Ascending aorta (tissue), 2 donors: ENCODE measurements around the gene SLC7A6. TPM values are rescaled to one million over a fixed set of nuclear protein-coding genes. Genes with fewer than 3 reads are reported as not detected.

ENCODE experiments used
- DNase-seq, 2 donors: peaks; one replicate each; pipeline ENCODE4 v3.0.0-alpha.2; 2019; ENCODE audit warnings: low spot score in 2 of 2
- H3K27ac ChIP-seq, 2 donors: fragments of 200-600 bp; sonication (generic); one replicate each; pipeline ENCODE4 v1.5.1; 2016 to 2017; ENCODE audit warnings: mild to moderate bottlenecking in 1 of 2
- H3K27me3 ChIP-seq: fragments of 200-600 bp; sonication (generic); one replicate; pipeline ENCODE4 v1.5.1; 2017
- H3K36me3 ChIP-seq, 2 donors: fragments of 200-600 bp; sonication (generic); one replicate each; pipeline ENCODE4 v1.5.1; 2016
- H3K4me1 ChIP-seq, 2 donors: fragments of 200-600 bp; sonication (generic); one replicate each; pipeline ENCODE4 v1.5.1; 2016 to 2017; ENCODE audit warnings: mild to moderate bottlenecking in 1 of 2
- H3K4me3 ChIP-seq, 2 donors: fragments of 200-600 bp; sonication (generic); one replicate each; pipeline ENCODE4 v1.5.1; 2016 to 2017; ENCODE audit warnings: mild to moderate bottlenecking in 1 of 2
- H3K9me3 ChIP-seq, 2 donors: fragments of 200-600 bp; sonication (generic); one replicate each; pipeline ENCODE4 v1.5.1; 2016
- intact Hi-C: fragments of 100-400 bp; cut with DNase I; formaldehyde crosslinking; loops from one replicate; pipeline ENCODE4 v1.15.1; 2023
- total RNA-seq: library from RNA; depleted of rRNA; stranded (reverse); fragments of >200 nt; gene quantifications from one replicate; pipeline ENCODE4 v1.1.0, GENCODE V29; 2016
- TF ChIP-seq, protein P1 (sequence below), 3 experiments: fragments of 200-600 bp in 2 of 3; fragments of 450-650 bp in 1 of 3; sonication (generic) in 2 of 3; IDR thresholded peaks; one replicate each; pipeline ENCODE4 v1.5.1; 2016 to 2019; ENCODE audit warnings: antibody characterized with exemption in 3 of 3, mild to moderate bottlenecking in 1 of 3, moderate library complexity in 1 of 3

SLC7A6 gene
- total RNA-seq, 1 donor from 2014 or later, result 27.7 TPM

DNA sequence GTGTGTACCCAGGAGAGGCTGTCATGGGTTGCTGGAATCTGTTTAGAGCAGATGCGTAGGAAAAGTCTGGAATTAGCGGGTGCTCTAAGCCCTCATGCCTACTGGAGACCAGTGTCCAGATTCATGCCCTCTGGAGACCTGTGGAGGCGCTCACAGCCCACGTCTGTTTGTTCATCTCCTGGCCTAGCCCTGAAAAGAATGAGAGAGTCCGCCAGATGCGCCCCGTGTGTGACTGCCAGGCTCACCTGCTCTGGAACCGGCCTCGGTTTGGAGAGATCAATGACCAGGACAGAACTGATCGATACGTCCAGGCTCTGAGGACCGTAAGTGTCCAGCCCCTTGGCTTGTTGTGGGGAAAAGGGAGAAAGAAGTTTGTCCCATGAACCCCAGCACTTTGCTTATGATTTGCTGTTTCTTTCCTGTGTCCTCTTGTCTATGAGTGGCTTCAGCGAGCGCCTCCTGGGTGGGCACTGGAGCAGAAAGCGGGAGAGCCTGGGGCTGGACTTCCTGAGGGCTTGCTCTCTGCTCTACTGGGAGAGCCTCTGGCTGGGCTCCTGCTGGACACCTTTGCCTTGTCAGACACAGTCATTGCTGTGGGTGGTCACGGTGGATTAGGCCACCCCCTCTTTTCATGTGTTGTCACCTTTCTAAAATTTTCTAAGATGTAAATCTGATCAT is 81.8 kb downstream of the SLC7A6 start:
- no peak for DNase-seq
- peaks cover 57 to 76% of the 10 kb centered on the region in 2 donors for H3K36me3 ChIP-seq

GRCh38 chr16:68346892-68347480 is 82.7 kb downstream of the SLC7A6 start:
- no peaks in the 10 kb centered on the region for H3K9me3 ChIP-seq
- H3K36me3 ChIP-seq, result peaks cover 58 to 76% of the 10 kb centered on the region in 2 donors
- no peak for DNase-seq
- H3K27me3 ChIP-seq, result no peaks in the 10 kb centered on the region
- TF ChIP-seq, protein P1, sequence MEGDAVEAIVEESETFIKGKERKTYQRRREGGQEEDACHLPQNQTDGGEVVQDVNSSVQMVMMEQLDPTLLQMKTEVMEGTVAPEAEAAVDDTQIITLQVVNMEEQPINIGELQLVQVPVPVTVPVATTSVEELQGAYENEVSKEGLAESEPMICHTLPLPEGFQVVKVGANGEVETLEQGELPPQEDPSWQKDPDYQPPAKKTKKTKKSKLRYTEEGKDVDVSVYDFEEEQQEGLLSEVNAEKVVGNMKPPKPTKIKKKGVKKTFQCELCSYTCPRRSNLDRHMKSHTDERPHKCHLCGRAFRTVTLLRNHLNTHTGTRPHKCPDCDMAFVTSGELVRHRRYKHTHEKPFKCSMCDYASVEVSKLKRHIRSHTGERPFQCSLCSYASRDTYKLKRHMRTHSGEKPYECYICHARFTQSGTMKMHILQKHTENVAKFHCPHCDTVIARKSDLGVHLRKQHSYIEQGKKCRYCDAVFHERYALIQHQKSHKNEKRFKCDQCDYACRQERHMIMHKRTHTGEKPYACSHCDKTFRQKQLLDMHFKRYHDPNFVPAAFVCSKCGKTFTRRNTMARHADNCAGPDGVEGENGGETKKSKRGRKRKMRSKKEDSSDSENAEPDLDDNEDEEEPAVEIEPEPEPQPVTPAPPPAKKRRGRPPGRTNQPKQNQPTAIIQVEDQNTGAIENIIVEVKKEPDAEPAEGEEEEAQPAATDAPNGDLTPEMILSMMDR (IDR thresholded peaks at IDR 0.05), result no peak
- no peak overlapping the region for H3K4me3 ChIP-seq
- no peak overlapping the region for H3K27ac ChIP-seq
- no peaks in the 10 kb centered on the region for H3K4me1 ChIP-seq
- intact Hi-C loops, result no loop called here

More for the DNA sequence above, 81.8 kb downstream of the SLC7A6 start:
- TF ChIP-seq, protein P1 (IDR thresholded peaks at IDR 0.05), result no peak
- Histone ChIP-seq H3K4me1 (no peaks in the 10 kb centered on the region), H3K27me3 (no peaks in the 10 kb centered on the region), H3K27ac (no peak overlapping the region), H3K4me3 (no peak overlapping the region), H3K9me3 (no peaks in the 10 kb centered on the region)
- intact Hi-C loops, result no loop called here

DNA sequence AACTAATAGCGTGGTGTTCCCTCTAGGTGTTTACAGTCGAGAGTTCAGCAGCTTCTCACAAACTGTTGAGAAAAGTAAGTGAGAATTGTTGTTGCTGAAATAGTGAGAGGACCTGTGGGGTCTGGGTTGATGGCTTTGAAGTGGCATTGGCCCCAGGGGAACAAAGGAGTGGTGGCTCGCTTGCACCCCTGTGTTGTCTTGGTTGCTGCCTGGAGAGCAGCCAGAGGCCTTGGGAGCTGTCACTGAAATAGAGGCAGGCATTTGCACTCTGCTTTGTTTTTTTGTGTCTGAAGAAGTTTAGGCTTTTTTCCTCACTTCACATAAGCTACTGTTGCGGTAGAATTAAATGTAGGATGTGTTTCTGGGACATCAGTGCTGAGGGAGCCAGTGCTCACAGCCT is 83.3 kb downstream of the SLC7A6 start:
- peaks cover 58 to 76% of the 10 kb centered on the region in 2 donors for H3K36me3 ChIP-seq
- TF ChIP-seq, protein P1 (IDR thresholded peaks at IDR 0.05), result no peak
- no peak for DNase-seq
- no peaks in the 10 kb centered on the region for H3K27me3 ChIP-seq
- H3K4me3 ChIP-seq, result no peak overlapping the region
- no peaks in the 10 kb centered on the region for H3K4me1 ChIP-seq
- no peaks in the 10 kb centered on the region for H3K9me3 ChIP-seq
- intact Hi-C loops, result no loop called here
- no peak overlapping the region for H3K27ac ChIP-seq

DNA sequence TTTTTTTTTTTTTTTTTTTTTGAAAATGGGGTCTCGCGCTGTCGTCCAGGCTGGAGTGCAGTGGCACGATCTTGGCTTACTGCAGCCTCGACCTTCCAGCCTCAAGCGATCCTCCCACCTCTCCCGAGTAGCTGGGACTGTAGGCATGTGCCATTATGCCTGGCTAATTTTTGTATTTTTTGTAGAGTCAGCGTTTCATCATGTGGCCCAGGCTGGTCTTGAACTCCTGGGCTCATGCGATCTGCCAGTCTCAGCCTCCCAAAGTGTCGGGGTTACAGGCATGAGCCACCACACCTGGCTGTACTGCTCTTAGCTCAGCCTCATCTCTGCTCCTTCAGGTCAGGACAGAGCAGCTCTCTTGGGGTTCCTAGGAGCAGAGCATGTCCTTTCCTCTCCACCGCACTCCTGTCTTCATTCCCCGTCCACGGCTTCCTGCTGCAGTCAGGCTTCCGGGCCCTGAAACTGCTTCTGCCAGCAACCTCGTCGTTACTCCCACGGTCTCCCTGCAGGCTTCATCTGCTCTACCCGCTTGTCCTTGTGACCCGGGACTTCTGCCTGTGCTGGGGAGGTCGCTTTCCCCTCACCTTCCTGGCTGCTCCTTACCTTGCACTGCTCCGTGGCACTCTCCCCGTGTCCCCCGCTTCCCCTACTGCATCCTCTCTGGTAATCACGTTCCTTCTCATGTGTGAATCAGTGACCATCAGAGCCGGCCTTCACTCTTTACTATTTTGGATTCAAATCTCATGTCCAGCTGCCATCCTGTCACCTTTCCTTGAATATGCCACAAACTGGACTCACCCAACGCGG is 84.5 kb downstream of the SLC7A6 start:
- H3K36me3 ChIP-seq, result peaks cover 60 to 77% of the 10 kb centered on the region in 2 donors
- intact Hi-C loops, result no loop called here
- TF ChIP-seq, protein P1 (IDR thresholded peaks at IDR 0.05), result no peak

GRCh38 chr16:68349838-68350410 is 85.6 kb downstream of the SLC7A6 start:
- TF ChIP-seq, protein P1 (IDR thresholded peaks at IDR 0.05), result no peak
- no peak overlapping the region for H3K4me3 ChIP-seq
- H3K36me3 ChIP-seq, result peaks cover 69 to 87% of the 10 kb centered on the region in 2 donors
- intact Hi-C loops, result no loop called here
- no peak for DNase-seq
- no peak overlapping the region for H3K27ac ChIP-seq
- H3K9me3 ChIP-seq, result no peaks in the 10 kb centered on the region
- no peaks in the 10 kb centered on the region for H3K4me1 ChIP-seq
- H3K27me3 ChIP-seq, result no peaks in the 10 kb centered on the region

More for the DNA sequence above, 84.5 kb downstream of the SLC7A6 start:
- Histone ChIP-seq H3K9me3 (no peaks in the 10 kb centered on the region), H3K27ac (no peak overlapping the region), H3K4me1 (no peaks in the 10 kb centered on the region), H3K4me3 (no peak overlapping the region), H3K27me3 (no peaks in the 10 kb centered on the region)
- no peak for DNase-seq
